Smooth muscle cell of the pulmonary artery (primary cell): ENCODE measurements around the gene INTS14. TPM values are rescaled to one million over a fixed set of nuclear protein-coding genes. Genes with fewer than 3 reads are reported as not detected.

ENCODE experiments used
- total RNA-seq: library from RNA; depleted of rRNA; stranded (reverse); fragments of >200 nt; gene quantifications from 2 replicates; pipeline ENCODE4 v1.2.3, GENCODE V29; 2014

The INTS14 gene
- total RNA-seq = 24.4 and 25.7 TPM in 2 replicates

DNA sequence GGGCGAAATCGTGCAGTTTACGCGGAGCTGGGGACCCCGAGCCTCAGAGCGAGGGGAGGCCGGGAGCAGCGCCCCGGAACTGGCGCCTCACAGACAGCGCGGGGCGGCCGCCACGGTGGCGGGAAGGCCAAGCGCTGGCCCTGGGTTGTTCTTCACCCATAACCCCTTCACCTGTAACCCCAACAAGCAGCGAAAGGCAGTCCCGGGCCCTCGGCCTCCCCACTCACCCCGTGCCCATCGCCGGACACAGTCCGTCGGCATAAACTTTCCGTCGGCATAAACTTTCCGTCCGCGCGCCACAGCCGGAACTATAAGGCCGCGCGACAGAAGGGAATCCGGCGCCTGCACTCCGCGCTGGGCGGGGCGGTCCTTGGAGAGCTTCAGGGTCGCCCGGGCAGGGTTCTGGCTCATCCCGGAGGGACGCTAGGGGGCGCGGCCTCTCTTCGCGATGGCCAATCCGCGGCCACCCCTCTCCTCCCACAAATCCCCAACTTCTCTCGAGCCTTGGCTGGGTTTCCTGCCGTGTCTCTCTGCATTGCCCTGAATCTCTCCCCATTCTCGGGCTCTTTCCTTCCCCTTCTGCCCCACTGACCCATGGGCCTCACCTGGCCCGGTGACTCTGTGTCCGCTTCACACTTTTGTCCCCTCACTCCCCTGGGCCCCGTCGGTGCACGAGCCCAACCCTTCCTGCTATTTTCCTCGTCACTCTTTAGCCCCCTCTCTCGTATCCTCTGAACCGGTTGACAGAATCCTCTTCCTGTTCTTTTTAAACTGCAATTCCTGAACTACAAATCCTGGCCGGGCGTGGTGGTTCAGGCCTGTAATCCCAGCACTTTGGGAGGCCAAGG lies at the start of gene INTS14:
TSS of gene INTS14 (minus strand) at position 261 of the 848 bp plus-strand sequence. CDS start 3,751 bp downstream, outside the sequence.

GRCh38 chr15:65621638-65622037 lies 10.7 kb upstream of the INTS14 start, which contains the start of gene SLC24A1:
TSS of gene SLC24A1 (plus strand) at chr15:65621938. CDS start at chr15:65624081, 2,143 bp downstream.

DNA sequence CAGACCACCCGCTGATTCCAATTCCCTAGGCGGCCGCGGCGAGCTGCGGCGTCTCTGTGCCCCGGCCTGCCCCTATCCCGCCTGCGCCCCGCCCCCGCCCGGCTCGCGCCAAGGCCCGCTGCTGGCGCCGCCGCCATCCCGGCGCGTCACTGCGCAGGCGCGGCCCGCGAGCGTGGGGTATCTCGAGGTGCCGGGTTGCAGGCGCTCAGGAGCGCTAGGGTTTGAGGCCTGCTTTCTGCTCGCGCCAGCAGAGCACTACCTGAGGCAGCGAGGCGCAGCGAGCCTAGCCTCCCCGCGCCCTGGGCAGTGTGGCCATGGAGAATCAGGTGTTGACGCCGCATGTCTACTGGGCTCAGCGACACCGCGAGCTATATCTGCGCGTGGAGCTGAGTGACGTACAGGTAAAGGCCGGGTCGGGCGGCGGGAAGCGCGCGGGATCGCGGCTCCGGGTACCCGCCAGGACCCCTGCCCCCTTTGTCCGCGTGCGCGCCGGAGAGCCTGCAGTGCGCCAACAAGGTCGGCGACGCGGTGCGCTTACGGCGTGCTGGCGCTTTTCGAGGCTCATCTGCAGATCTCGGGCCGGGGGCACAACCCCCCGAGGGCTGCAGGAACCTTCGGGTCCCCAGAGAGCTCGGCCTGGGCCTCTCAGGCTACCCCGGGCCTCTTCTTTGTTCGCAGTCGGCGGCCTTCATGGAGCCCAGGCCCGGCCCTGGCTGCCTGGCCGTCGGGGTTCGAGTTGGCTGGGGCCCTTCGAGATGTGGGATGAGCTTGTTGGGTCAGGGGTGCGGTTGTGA lies 80.4 kb downstream of the INTS14 start, which contains the start of gene HACD3:
TSS of gene HACD3 (plus strand) at position 146 of the 794 bp plus-strand sequence. CDS start at position 315, 169 bp downstream.

Other genes with a start within 250 kb of the INTS14 start
- gene IGDCC3, start 233.1 kb downstream of the INTS14 start, total RNA-seq = not detected in 2 replicates
- 0.53 and 0.65 TPM in 2 replicates for gene IGDCC4, start 188.2 kb downstream of the INTS14 start, total RNA-seq
- 46.2 and 51.0 TPM in 2 replicates for gene DPP8, start 93.4 kb downstream of the INTS14 start, total RNA-seq
- gene HACD3, start 80.7 kb downstream of the INTS14 start, total RNA-seq = 94.3 and 94.8 TPM in 2 replicates
- gene SLC24A1, start 10.8 kb upstream of the INTS14 start, total RNA-seq = 4.8 and 5.0 TPM in 2 replicates
- gene DENND4A, start 181.2 kb upstream of the INTS14 start, total RNA-seq = 20.0 and 25.7 TPM in 2 replicates